A673 (cell line): Measurements from ENCODE around the gene SEZ6L. TPM values are rescaled to one million over a fixed set of nuclear protein-coding genes. Genes with fewer than 3 reads are reported as not detected.

Experiments used
- BruUV-seq: library from RNA; stranded (reverse); fragments of 400-500 nt; replicated peaks from 2 replicates; lab custom pipeline; 2021; lab: Mats Ljungman, UMichigan
- CTCF ChIA-PET: fragments of 300-600 bp; sonication (Branson Sonifier 250); formaldehyde crosslinking; loops from one replicate; lab custom pipeline; 2022; ENCODE audit warnings: antibody characterized with exemption; lab: Charles Lee
- POLR2A ChIA-PET: fragments of 300-600 bp; sonication (Branson Sonifier 250); formaldehyde crosslinking; loops from one replicate; lab custom pipeline; 2022; ENCODE audit warnings: antibody characterized with exemption; ENCODE audit not compliant: low non-redundant PET; lab: Charles Lee
- DNase-seq: peaks from one replicate; pipeline ENCODE4 v3.0.0-alpha.2; 2015; ENCODE audit warnings: low spot score
- H3K27ac ChIP-seq: fragments of 200-600 bp; sonication (generic); 2 replicates; pipeline ENCODE4 v1.5.1; 2016; ENCODE audit warnings: mixed run types, low read depth, mild to moderate bottlenecking, mixed read lengths, antibody characterized with exemption, low read length; ENCODE audit not compliant: poor library complexity, severe bottlenecking
- H3K27me3 ChIP-seq: fragments of 200-600 bp; sonication (generic); replicated peaks from 2 replicates; pipeline ENCODE4 v1.6.1; 2017; ENCODE audit warnings: mixed run types, low read depth, mild to moderate bottlenecking, mixed read lengths, antibody characterized with exemption, low read length; ENCODE audit not compliant: insufficient read depth, poor library complexity
- H3K36me3 ChIP-seq: fragments of 200-600 bp; sonication (generic); 2 replicates; pipeline ENCODE4 v1.6.1; 2016; ENCODE audit warnings: mixed run types, mild to moderate bottlenecking, mixed read lengths, antibody characterized with exemption, low read length; ENCODE audit not compliant: insufficient read depth, poor library complexity, severe bottlenecking
- H3K4me1 ChIP-seq: fragments of 200-600 bp; sonication (generic); 2 replicates; pipeline ENCODE4 v1.6.1; 2017; ENCODE audit warnings: mixed run types, mild to moderate bottlenecking, mixed read lengths, antibody characterized with exemption, low read length; ENCODE audit not compliant: insufficient read depth, poor library complexity, severe bottlenecking
- H3K4me3 ChIP-seq: fragments of 200-600 bp; sonication (generic); 2 replicates; pipeline ENCODE4 v1.5.1; 2016; ENCODE audit warnings: low read depth, mixed run types, mild to moderate bottlenecking, mixed read lengths, low read length; ENCODE audit not compliant: poor library complexity, severe bottlenecking
- H3K9me3 ChIP-seq: fragments of 200-600 bp; sonication (generic); 2 replicates; pipeline ENCODE4 v1.6.1; 2016; ENCODE audit warnings: mixed run types, low read depth, mild to moderate bottlenecking, mixed read lengths, antibody characterized with exemption, low read length; ENCODE audit not compliant: poor library complexity, severe bottlenecking
- CTCF ChIP-seq: fragments of 300-800, 200-600 bp; sonication (generic); conservative IDR thresholded peaks from 2 replicates; pipeline ENCODE4 v1.5.1; 2017; ENCODE audit warnings: low read depth, mild to moderate bottlenecking, antibody characterized with exemption, low read length, moderate library complexity, mixed read lengths
- EZH2 ChIP-seq: fragments of 200-600 bp; sonication (generic); IDR thresholded peaks from 2 replicates; pipeline ENCODE4 v1.6.1; 2017; ENCODE audit warnings: borderline replicate concordance, low read depth, mild to moderate bottlenecking, mixed read lengths, antibody characterized with exemption, low read length; ENCODE audit not compliant: poor library complexity, severe bottlenecking
- intact Hi-C: fragments of 100-400 bp; cut with micrococcal nuclease; formaldehyde crosslinking; loops from one replicate; pipeline ENCODE4 v1.10.0; 2022; ENCODE audit not compliant: unreplicated experiment
- total RNA-seq: library from RNA; stranded (reverse); gene quantifications from 2 replicates; pipeline ENCODE4 v1.2.3, GENCODE V29; 2021

SEZ6L gene
- total RNA-seq, 1 experiment from 2014 or later = 6.3 TPM

- DNase-seq = no peak
- no peaks in the 10 kb centered on the region for H3K36me3 ChIP-seq
- H3K27me3 ChIP-seq = peaks cover 43% of the 10 kb centered on the region
- no peaks in the 10 kb centered on the region for H3K9me3 ChIP-seq
- no peak overlapping the region for H3K27ac ChIP-seq
- no TSS peak for BruUV-seq
- no peak overlapping the region for H3K4me3 ChIP-seq
- TF ChIP-seq EZH2 = no peak
- no peak for TF ChIP-seq CTCF
- CTCF ChIA-PET = no interaction called here
- intact Hi-C loops = no loop called here
- POLR2A ChIA-PET = no interaction called here
- H3K4me1 ChIP-seq = no peaks in the 10 kb centered on the region
These were observed 77.3 kb downstream of the SEZ6L start for GRCh38 chr22:26246552-26246951.

- peaks cover 17% of the 10 kb centered on the region for H3K27me3 ChIP-seq
- CTCF ChIA-PET = no interaction called here
- H3K27ac ChIP-seq = no peak overlapping the region
- TF ChIP-seq EZH2 (no peak), CTCF (no peak)
- intact Hi-C loops = no loop called here
- POLR2A ChIA-PET = no interaction called here
- H3K4me3 ChIP-seq = no peak overlapping the region
- no peaks in the 10 kb centered on the region for H3K9me3 ChIP-seq
- DNase-seq = no peak
- no peaks in the 10 kb centered on the region for H3K4me1 ChIP-seq
- no peaks in the 10 kb centered on the region for H3K36me3 ChIP-seq
- no TSS peak for BruUV-seq
These were observed 82.6 kb downstream of the SEZ6L start for GRCh38 chr22:26251869-26252268.

- ChIA-PET POLR2A (no interaction called here), CTCF (no interaction called here)
- no TSS peak for BruUV-seq
- peak; percentile 54 for DNase-seq
- no peak overlapping the region for H3K27ac ChIP-seq
- H3K4me1 ChIP-seq = no peaks in the 10 kb centered on the region
- no peaks in the 10 kb centered on the region for H3K36me3 ChIP-seq
- H3K4me3 ChIP-seq = no peak overlapping the region
- H3K9me3 ChIP-seq = no peaks in the 10 kb centered on the region
- intact Hi-C loops = no loop called here
- peaks cover 4% of the 10 kb centered on the region for H3K27me3 ChIP-seq
- no peak for TF ChIP-seq CTCF
- TF ChIP-seq EZH2 = no peak
These were observed 90.2 kb downstream of the SEZ6L start for GRCh38 chr22:26259510-26259909.
